Thyroid gland (tissue), 4 donors: Measurements from ENCODE around the gene ASB10. TPM values are rescaled to one million over a fixed set of nuclear protein-coding genes. Genes with fewer than 3 reads are reported as not detected.

Source experiments
- DNase-seq, 2 donors: peaks; one replicate each; pipeline ENCODE4 v3.0.0-alpha.2; 2019
- H3K27ac ChIP-seq, 3 donors: fragments of 200-600 bp; sonication (generic); 1 replicate in 2 of 3; 2 replicates in 1 of 3; pipeline ENCODE4 v1.5.1; 2016 to 2019; ENCODE audit warnings: mild to moderate bottlenecking in 1 of 3, moderate library complexity in 1 of 3
- H3K27me3 ChIP-seq: fragments of 200-600 bp; sonication (generic); one replicate; pipeline ENCODE4 v1.5.1; 2019
- H3K36me3 ChIP-seq, 2 donors: fragments of 200-600 bp; sonication (generic); one replicate each; pipeline ENCODE4 v1.5.1; 2016 to 2019
- H3K4me1 ChIP-seq, 2 donors: fragments of 200-600 bp; sonication (generic); one replicate each; pipeline ENCODE4 v1.5.1; 2017 to 2019
- H3K4me3 ChIP-seq, 3 donors: fragments of 200-600 bp; sonication (generic); replicated peaks in 1 of 3; 1 replicate in 2 of 3; 2 replicates in 1 of 3; pipeline ENCODE4 v1.5.1; 2016; ENCODE audit warnings: mild to moderate bottlenecking in 1 of 3
- H3K9me3 ChIP-seq: fragments of 200-600 bp; sonication (generic); one replicate; pipeline ENCODE4 v1.5.1; 2017
- POLR2A ChIP-seq, 2 donors: fragments of 450-650 bp; IDR thresholded peaks; one replicate each; pipeline ENCODE4 v1.6.1; 2017; ENCODE audit warnings: antibody characterized with exemption in 2 of 2, mild to moderate bottlenecking in 2 of 2, moderate library complexity in 1 of 2
- WGBS, 2 donors: methylation state at CpG; one replicate each; pipeline ENCODE4 v1.1.5; 2017; 5-methylcytosine and 5-hydroxymethylcytosine counted together
- intact Hi-C: fragments of 100-400 bp; cut with DNase I; formaldehyde crosslinking; loops from one replicate; pipeline ENCODE4 v1.15.1; 2023
- total RNA-seq, 4 donors: library from RNA; depleted of rRNA; stranded (reverse); fragments of >200 nt; gene quantifications; one replicate each; pipeline ENCODE4 v1.2.3, GENCODE V29; 2016
- TF ChIP-seq, protein P1 (sequence below), 6 experiments: fragments of 200-600 bp in 3 of 6; fragments of 450-650 bp in 3 of 6; sonication (generic) in 3 of 6; IDR thresholded peaks; one replicate each; pipeline ENCODE4 v1.5.1; 2016 to 2019; ENCODE audit warnings: antibody characterized with exemption in 6 of 6, mild to moderate bottlenecking in 2 of 6, inconsistent platforms in 1 of 6, moderate library complexity in 1 of 6

Gene ASB10
- total RNA-seq, 4 donors from 2014 or later: not detected

DNA sequence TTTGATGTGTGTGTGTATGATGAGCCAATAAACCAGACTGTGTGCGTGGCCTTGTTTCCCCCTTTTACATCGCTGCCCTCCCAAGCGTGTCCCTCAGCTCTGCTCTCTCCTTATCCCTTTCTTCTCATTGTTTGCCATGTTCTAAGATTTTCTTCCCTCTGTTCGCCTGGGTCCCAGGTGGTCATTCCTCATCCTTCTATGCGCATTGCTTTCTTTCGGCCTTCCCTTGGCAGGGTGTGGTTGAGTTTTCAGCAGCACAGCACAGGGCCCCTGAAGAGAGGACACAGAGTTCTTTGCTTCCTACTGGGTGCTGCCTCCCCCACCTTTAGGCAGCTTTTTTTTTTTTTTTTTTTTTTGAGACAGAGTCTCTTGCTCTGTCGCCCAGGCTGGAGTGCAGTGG lies 42.7 kb downstream of the ASB10 start:
- 96 to 98% methylated on average over 7 of the region's 7 CpGs for WGBS, 2 donors
- H3K27ac ChIP-seq: no peak overlapping the region
- H3K4me3 ChIP-seq: no peak overlapping the region
- DNase-seq: no peak
- no peaks in the 10 kb centered on the region for H3K27me3 ChIP-seq
- no peaks in the 10 kb centered on the region for H3K9me3 ChIP-seq
- intact Hi-C loops: no loop called here
- no peaks in the 10 kb centered on the region for H3K4me1 ChIP-seq
- TF ChIP-seq, protein P1, sequence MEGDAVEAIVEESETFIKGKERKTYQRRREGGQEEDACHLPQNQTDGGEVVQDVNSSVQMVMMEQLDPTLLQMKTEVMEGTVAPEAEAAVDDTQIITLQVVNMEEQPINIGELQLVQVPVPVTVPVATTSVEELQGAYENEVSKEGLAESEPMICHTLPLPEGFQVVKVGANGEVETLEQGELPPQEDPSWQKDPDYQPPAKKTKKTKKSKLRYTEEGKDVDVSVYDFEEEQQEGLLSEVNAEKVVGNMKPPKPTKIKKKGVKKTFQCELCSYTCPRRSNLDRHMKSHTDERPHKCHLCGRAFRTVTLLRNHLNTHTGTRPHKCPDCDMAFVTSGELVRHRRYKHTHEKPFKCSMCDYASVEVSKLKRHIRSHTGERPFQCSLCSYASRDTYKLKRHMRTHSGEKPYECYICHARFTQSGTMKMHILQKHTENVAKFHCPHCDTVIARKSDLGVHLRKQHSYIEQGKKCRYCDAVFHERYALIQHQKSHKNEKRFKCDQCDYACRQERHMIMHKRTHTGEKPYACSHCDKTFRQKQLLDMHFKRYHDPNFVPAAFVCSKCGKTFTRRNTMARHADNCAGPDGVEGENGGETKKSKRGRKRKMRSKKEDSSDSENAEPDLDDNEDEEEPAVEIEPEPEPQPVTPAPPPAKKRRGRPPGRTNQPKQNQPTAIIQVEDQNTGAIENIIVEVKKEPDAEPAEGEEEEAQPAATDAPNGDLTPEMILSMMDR (IDR thresholded peaks at IDR 0.05): no peak
- no peak for TF ChIP-seq POLR2A (IDR thresholded peaks at IDR 0.05)
- peaks cover 24 to 33% of the 10 kb centered on the region in 2 donors for H3K36me3 ChIP-seq

DNA sequence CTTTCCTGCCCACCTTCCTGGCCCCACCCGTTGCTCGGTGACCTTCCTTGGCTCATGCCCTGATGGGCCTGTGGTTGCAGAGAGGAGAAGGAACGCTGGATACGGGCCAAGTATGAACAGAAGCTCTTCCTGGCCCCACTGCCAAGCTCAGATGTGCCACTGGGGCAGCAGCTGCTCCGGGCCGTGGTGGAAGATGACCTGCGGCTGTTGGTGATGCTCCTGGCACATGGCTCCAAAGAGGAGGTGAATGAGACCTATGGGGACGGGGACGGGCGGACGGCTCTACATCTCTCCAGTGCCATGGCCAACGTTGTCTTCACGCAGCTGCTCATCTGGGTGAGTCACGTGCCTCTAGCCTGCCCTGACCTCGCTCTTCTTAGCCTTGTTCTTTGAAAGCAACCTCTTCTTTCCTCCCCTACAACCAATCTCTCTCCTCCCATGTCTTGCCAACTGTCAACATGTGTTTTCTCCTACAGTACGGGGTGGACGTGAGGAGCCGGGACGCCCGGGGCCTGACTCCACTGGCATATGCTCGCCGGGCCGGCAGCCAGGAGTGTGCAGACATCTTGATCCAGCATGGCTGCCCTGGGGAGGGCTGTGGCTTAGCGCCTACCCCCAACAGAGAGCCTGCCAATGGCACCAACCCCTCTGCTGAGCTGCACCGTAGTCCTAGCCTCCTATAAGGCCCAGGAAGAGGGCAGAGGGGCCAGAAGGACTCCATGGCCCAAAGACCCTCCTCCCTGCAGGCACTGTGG lies 43.6 kb downstream of the ASB10 start:
- Histone ChIP-seq H3K4me3 (no peak overlapping the region), H3K36me3 (peaks cover 24 to 33% of the 10 kb centered on the region in 2 donors), H3K27ac (no peak overlapping the region), H3K4me1 (no peaks in the 10 kb centered on the region), H3K27me3 (no peaks in the 10 kb centered on the region), H3K9me3 (no peaks in the 10 kb centered on the region)
- intact Hi-C loops: no loop called here
- TF ChIP-seq POLR2A (IDR thresholded peaks at IDR 0.05): no peak
- TF ChIP-seq, protein P1 (IDR thresholded peaks at IDR 0.05): no peak
- WGBS, 2 donors: 87 to 89% methylated on average over 24 to 25 of the region's 25 CpGs
- DNase-seq: no peak

DNA sequence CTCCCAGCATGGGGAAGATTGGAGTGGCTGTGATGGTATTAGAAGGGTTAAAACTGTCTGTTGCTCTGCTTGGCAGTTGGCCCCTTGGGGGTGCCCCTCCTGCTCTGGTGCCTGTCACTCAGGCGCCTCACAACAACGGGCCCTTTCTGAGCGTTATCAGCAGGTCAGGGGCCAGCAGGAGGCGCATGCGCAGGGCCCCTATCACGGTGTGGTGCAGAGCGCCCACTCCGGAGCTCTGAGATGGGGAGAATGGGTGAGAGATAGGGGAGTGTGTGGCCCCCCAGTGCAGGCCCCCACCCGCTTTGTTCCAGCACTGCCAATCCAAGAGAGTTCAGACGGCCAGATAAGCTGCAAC lies 44.4 kb downstream of the ASB10 start:
- no peak for DNase-seq
- no peaks in the 10 kb centered on the region for H3K27me3 ChIP-seq
- peaks cover 32 to 36% of the 10 kb centered on the region in 2 donors for H3K36me3 ChIP-seq
- no peak for TF ChIP-seq POLR2A (IDR thresholded peaks at IDR 0.05)
- TF ChIP-seq, protein P1 (IDR thresholded peaks at IDR 0.05): no peak
- no peaks in the 10 kb centered on the region for H3K9me3 ChIP-seq
- H3K4me1 ChIP-seq: no peaks in the 10 kb centered on the region
- no peak overlapping the region for H3K4me3 ChIP-seq
- 77 to 84% methylated on average over 7 to 9 of the region's 10 CpGs for WGBS, 2 donors
- intact Hi-C loops: no loop called here
- H3K27ac ChIP-seq: no peak overlapping the region

DNA sequence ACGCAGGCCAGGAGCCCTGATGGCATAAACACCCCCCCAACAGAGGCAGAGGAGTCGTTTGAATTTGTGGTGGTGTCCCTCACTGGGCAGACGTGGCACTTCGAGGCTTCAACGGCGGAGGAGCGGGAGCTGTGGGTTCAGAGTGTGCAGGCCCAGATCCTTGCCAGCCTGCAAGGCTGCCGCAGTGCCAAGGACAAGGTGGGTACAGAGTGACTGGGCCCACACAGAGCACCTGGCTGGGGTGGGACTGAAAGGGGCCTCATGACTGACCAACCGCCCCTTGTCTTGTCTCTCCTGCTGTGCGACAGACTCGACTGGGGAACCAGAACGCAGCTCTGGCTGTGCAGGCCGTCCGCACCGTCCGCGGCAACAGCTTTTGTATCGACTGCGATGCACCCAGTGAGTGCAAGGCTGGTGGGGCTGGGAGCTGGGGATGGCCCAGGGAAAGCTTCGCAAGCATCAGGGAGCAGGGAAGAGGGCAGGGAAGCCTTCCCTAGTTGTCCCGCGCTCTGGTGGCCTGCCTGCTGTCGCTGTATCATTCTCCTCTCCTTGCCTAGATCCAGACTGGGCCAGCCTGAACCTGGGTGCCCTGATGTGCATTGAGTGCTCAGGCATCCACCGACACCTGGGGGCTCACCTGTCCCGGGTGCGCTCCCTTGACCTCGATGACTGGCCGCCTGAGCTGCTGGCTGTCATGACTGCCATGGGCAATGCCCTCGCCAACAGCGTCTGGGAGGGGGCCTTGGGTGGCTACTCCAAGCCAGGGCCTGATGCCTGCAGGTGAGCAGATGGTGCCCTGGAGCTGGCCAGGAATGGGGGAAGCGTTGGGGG lies 45.0 kb downstream of the ASB10 start:
- no peaks in the 10 kb centered on the region for H3K9me3 ChIP-seq
- no peaks in the 10 kb centered on the region for H3K4me1 ChIP-seq
- peaks cover 36 to 40% of the 10 kb centered on the region in 2 donors for H3K36me3 ChIP-seq
- H3K4me3 ChIP-seq: no peak overlapping the region
- no peak for DNase-seq
- no peak overlapping the region for H3K27ac ChIP-seq
- 93% methylated on average over 12 to 31 of the region's 31 CpGs for WGBS, 2 donors
- H3K27me3 ChIP-seq: no peaks in the 10 kb centered on the region
- intact Hi-C loops: no loop called here
- TF ChIP-seq, protein P1 (IDR thresholded peaks at IDR 0.05): no peak
- no peak for TF ChIP-seq POLR2A (IDR thresholded peaks at IDR 0.05)
